Peyer's patch (tissue), 4 donors: ENCODE measurements around the gene PRELP. TPM values are rescaled to one million over a fixed set of nuclear protein-coding genes. Genes with fewer than 3 reads are reported as not detected.

Experiments used
- DNase-seq, 3 donors: peaks; one replicate each; pipeline ENCODE4 v3.0.0-alpha.2; 2017 to 2019
- H3K27ac ChIP-seq, 4 donors: fragments of 200-600 bp; sonication (generic); one replicate each; pipeline ENCODE4 v1.5.1; 2016 to 2019
- H3K27me3 ChIP-seq, 2 donors: fragments of 200-600 bp; sonication (generic); one replicate each; pipeline ENCODE4 v1.5.1; 2019
- H3K36me3 ChIP-seq, 3 donors: fragments of 200-600 bp; sonication (generic); one replicate each; pipeline ENCODE4 v1.5.1; 2016 to 2019
- H3K4me1 ChIP-seq, 4 donors: fragments of 200-600 bp; sonication (generic); one replicate each; pipeline ENCODE4 v1.5.1; 2016 to 2019
- H3K4me3 ChIP-seq, 4 donors: fragments of 200-600 bp; sonication (generic); 1 replicate in 3 of 4; 2 replicates in 1 of 4; pipeline ENCODE4 v1.5.1; 2016 to 2019; ENCODE audit warnings: mild to moderate bottlenecking in 1 of 4
- H3K9me3 ChIP-seq, 4 donors: fragments of 200-600 bp; sonication (generic); one replicate each; pipeline ENCODE4 v1.5.1; 2016 to 2019; ENCODE audit warnings: mild to moderate bottlenecking in 1 of 4
- CTCF ChIP-seq, 6 experiments: fragments of 450-650 bp in 4 of 6; fragments of 200-600 bp in 2 of 6; sonication (generic) in 1 of 6; IDR thresholded peaks; one replicate each; pipeline ENCODE4 v1.5.1; 2017 to 2019; ENCODE audit warnings: antibody characterized with exemption in 6 of 6, mild to moderate bottlenecking in 3 of 6, moderate library complexity in 1 of 6
- POLR2A ChIP-seq, 2 donors: fragments of 450-650 bp; IDR thresholded peaks; one replicate each; pipeline ENCODE4 v1.5.1; 2017; ENCODE audit warnings: antibody characterized with exemption in 2 of 2, mild to moderate bottlenecking in 2 of 2, moderate library complexity in 2 of 2
- total RNA-seq, 4 donors: library from RNA; depleted of rRNA; stranded (reverse); fragments of >200 nt; gene quantifications; one replicate each; pipeline ENCODE4 v1.1.0, GENCODE V29; 2016

The PRELP gene
- total RNA-seq, 4 donors from 2014 or later = 4.2 to 38.3 (median 18.0) TPM

GRCh38 chr1:203435615-203436014 lies 40.0 kb upstream of the PRELP start:
- H3K36me3 ChIP-seq = no peaks in the 10 kb centered on the region
- TF ChIP-seq POLR2A (IDR thresholded peaks at IDR 0.05) (no peak), CTCF (IDR thresholded peaks at IDR 0.05) (no peak)
- no peak for DNase-seq
- H3K4me3 ChIP-seq = no peak overlapping the region
- H3K4me1 ChIP-seq = peaks cover 0 to 30% (median 7%) of the 10 kb centered on the region in 4 donors
- no peaks in the 10 kb centered on the region for H3K27me3 ChIP-seq
- H3K9me3 ChIP-seq = no peaks in the 10 kb centered on the region
- H3K27ac ChIP-seq = no peak overlapping the region

- no peak for DNase-seq
- no peaks in the 10 kb centered on the region for H3K36me3 ChIP-seq
- H3K4me1 ChIP-seq = peaks cover 0 to 34% (median 8%) of the 10 kb centered on the region in 4 donors
- no peak overlapping the region for H3K4me3 ChIP-seq
- no peak overlapping the region for H3K27ac ChIP-seq
- no peaks in the 10 kb centered on the region for H3K27me3 ChIP-seq
- no peak for TF ChIP-seq POLR2A (IDR thresholded peaks at IDR 0.05)
- H3K9me3 ChIP-seq = no peaks in the 10 kb centered on the region
Observed at GRCh38 chr1:203437696-203438315, 37.8 kb upstream of the PRELP start.

GRCh38 chr1:203439131-203439730 lies 36.4 kb upstream of the PRELP start:
- Histone ChIP-seq H3K4me1 (peaks cover 0 to 40% (median 8%) of the 10 kb centered on the region in 4 donors), H3K36me3 (no peaks in the 10 kb centered on the region), H3K27me3 (no peaks in the 10 kb centered on the region), H3K4me3 (no peak overlapping the region), H3K9me3 (no peaks in the 10 kb centered on the region), H3K27ac (peak overlapping the region in 2 of 4 donors; percentile 48 to 67)
- no peak for DNase-seq
- TF ChIP-seq CTCF (IDR thresholded peaks at IDR 0.05) (peak in 2 of 6 experiments; percentile 2 to 6), POLR2A (IDR thresholded peaks at IDR 0.05) (peak in 1 of 2 donors; percentile 21)

- Histone ChIP-seq H3K27ac (peak overlapping the region in 2 of 4 donors; percentile 48 to 51), H3K36me3 (no peaks in the 10 kb centered on the region)
Observed at GRCh38 chr1:203440771-203441170, 34.8 kb upstream of the PRELP start.

GRCh38 chr1:203441766-203442165 lies 33.8 kb upstream of the PRELP start:
- Histone ChIP-seq H3K9me3 (no peaks in the 10 kb centered on the region), H3K4me3 (no peak overlapping the region), H3K27me3 (no peaks in the 10 kb centered on the region), H3K27ac (peak overlapping the region in 3 of 4 donors; percentile 14 to 22 (median 19)), H3K36me3 (no peaks in the 10 kb centered on the region), H3K4me1 (peaks cover 0 to 40% (median 8%) of the 10 kb centered on the region in 4 donors)
- no peak for DNase-seq
- TF ChIP-seq POLR2A (IDR thresholded peaks at IDR 0.05) (no peak), CTCF (IDR thresholded peaks at IDR 0.05) (no peak)

More at GRCh38 chr1:203440771-203441170, 34.8 kb upstream of the PRELP start:
- Histone ChIP-seq H3K27me3 (no peaks in the 10 kb centered on the region), H3K4me1 (peaks cover 0 to 40% (median 8%) of the 10 kb centered on the region in 4 donors), H3K4me3 (no peak overlapping the region), H3K9me3 (no peaks in the 10 kb centered on the region)
- TF ChIP-seq POLR2A (IDR thresholded peaks at IDR 0.05) = no peak
- TF ChIP-seq CTCF (IDR thresholded peaks at IDR 0.05) = peak in 5 of 6 experiments; percentile 39 to 93 (median 82)
- DNase-seq = peak; percentile 44 to 90 (median 84)

GRCh38 chr1:203442821-203443220 lies 32.8 kb upstream of the PRELP start:
- H3K4me3 ChIP-seq = no peak overlapping the region
- no peak for TF ChIP-seq CTCF (IDR thresholded peaks at IDR 0.05)
- no peak for TF ChIP-seq POLR2A (IDR thresholded peaks at IDR 0.05)
- H3K36me3 ChIP-seq = no peaks in the 10 kb centered on the region
- H3K4me1 ChIP-seq = peaks cover 0 to 40% (median 8%) of the 10 kb centered on the region in 4 donors
- no peaks in the 10 kb centered on the region for H3K9me3 ChIP-seq
- H3K27me3 ChIP-seq = no peaks in the 10 kb centered on the region
- H3K27ac ChIP-seq = peak overlapping the region in 3 of 4 donors; percentile 3 to 22 (median 14)
- no peak for DNase-seq
